Measurements from ENCODE around the gene KIF26B.
"Not testable (repeated sequence)": the region's sequence is repeated elsewhere in the genome, so short reads cannot be mapped to it uniquely, and the experiment has no call there.

Gene KIF26B

DNA sequence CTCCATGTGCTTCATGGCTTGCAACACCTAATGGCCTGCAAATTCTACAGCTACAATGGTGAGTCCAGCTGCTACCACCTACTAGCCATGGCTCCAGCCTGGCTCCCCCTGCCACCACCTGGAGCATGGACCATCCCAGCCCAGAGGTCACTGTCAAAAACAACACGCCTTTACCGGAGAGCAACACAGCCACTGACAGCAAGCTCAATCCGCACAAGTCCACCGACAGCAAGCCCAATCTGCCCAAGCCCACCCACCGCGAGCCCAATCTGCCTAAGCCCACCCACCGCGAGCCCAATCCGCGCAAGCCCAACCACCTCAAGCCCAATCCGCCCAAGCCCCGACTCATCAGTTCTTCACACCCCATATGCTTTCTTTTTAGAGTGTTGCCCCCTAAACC lies 128.2 kb downstream of the KIF26B start:
- DNase-seq (ENCODE audit: low read depth), result no peak

DNA sequence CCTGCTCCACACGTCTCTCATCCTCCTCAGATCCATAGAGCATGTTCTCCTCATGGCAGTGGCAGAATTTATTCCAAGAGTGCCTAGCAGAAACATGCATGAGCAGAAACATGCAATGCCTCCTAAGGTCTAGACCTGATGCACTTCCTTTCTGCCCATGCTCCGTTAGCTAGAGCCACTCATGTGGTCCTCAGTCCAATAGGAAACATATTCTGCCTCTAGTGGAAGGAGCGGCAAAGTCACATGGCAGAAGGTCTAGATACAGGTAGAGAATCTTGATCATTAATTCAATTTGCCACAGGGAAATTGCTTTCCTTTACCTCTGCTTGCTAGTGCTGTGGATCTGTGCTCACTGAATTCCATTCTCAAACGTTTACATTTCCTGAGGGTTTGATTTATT lies 130.4 kb downstream of the KIF26B start:
- no peak for DNase-seq (ENCODE audit: low read depth)

DNA sequence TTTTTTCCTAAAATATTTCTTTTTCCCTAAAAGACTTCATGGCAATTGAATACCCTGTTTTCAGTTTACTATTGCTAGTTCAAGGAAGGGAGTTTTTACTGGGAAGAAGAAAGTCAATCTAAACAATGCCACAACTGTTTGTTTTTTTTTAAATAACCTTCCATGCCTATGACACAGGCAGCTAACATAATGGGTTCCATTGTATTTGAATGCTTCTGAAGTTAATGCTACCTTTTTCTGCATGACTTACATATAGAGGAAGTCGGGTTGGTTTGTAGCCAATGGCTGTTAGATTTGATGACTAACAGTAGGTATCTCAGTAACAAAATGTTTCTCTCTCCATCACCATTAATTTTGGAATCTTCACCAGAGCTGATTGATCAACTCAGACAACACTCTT lies 134.0 kb downstream of the KIF26B start:
- no peak for DNase-seq (ENCODE audit: low read depth)

DNA sequence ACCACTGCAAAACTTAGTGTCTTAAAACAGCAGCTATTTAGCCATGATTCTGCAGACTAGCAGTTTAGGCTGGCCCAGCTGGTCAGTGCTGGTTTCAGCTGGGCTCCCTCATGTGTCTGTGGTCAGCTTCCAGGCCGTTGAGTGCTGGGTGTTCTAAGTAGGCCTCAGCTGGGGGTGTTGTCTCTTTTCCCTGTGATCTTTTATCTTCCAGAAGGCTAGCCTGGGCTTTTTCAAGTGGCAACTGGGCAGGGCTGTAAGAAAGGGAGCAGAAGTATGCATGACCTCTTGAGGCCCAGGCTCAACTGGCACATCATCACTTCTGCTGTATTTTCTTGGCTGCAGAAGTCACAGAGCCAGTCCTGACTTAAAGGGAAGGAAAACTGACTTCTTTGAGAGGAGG lies 136.1 kb downstream of the KIF26B start:
- no peak for DNase-seq (ENCODE audit: low read depth)

DNA sequence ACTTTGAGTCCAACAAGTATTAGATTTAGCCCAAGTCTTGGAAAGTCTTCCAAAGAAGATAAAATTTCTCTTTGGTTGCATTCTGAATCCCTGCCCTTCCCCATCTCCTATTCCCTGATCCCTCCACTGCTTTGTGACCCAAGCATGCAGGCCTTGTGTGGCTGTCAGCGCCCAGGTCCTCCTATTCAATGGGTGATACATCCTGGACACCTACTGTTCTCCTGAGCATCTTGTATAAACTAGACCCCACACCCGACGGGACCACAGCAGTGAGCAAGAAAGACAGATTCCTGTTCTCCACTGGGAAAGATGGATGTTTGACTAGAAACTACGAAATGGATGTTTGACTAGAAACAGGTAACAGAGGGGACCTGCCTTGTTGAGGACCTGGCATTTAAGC lies 136.6 kb downstream of the KIF26B start:
- no peak for DNase-seq (ENCODE audit: low read depth)

DNA sequence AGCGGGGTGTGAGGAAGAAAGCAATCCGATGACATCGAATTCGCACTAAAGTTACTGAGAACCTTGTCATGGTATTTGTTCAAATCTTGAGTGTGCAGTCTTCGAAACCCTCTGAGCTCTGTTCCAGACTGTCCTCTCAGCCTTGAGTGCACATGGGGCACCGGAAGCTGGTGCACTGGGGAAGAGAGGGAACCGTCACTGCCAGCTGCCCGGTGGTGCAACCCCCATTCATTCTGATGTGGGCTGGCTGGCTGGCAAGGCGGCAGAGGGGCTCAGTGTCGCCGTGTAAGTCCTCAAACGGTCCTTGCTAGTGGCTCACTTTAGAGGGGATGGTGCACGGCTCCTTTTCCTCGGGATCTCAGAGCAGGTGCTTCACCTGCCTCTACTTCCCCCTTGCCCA lies 137.4 kb downstream of the KIF26B start:
- DNase-seq (ENCODE audit: low read depth), result no peak

DNA sequence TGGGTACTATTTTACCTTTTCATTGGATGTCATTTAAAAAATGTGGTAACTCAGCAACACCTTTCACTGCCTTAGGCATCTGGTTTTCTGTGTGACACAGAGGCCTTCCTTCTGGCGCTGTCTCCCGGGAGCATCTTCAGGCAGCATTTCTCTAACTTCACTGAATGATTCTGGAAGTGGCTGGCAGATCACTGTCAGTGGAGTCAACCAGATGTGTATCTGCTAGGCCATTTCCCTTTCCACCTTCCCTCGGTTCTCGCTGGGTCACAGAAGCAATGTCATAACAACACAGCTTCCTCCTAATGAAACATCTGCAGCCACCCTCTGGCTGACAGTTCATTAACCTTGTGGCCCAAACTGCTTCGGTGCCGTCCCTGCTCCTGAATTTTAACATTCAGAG lies 137.8 kb downstream of the KIF26B start:
- no peak for DNase-seq (ENCODE audit: low read depth)

DNA sequence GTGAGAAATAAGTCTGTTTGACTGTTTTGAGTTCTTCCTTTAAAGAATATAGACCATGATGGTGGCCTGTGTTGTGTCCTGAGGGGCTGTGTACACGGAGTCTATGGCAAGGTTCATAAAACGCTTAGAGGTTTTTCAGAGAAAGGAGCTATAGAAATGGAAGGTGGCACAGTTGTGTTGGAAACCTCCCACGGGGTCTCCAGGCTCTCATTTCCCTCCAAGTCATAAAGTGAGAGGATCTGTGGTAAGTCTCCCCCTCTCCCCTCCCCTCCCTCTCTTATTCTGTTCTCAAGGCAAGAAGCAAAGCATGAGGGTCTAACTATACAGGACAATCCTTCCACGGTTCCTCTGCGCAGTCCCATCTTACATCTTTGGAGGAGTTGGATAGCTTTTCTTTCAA lies 139.2 kb downstream of the KIF26B start:
- DNase-seq (ENCODE audit: low read depth), result no peak

DNA sequence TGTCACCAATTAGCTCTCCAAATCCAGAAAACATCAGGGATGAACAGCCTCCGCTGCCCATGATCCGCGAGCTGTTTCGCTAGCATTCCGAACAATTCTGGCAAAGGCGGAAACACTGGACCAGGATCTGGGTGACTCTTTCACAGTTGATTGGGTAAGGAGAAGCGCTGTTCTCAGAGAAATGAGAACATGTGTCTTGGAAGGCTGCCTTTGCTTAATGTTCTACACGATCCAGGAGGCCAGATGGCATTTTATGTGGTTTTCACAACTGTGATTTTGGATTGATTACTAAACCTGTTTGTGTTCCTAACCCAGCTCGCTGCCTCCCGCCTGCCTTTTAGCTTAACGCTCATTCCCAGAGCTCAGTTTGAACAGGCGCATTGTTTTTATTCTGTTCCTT lies 144.0 kb downstream of the KIF26B start:
- peak; percentile 70 for DNase-seq (ENCODE audit: low read depth)

DNA sequence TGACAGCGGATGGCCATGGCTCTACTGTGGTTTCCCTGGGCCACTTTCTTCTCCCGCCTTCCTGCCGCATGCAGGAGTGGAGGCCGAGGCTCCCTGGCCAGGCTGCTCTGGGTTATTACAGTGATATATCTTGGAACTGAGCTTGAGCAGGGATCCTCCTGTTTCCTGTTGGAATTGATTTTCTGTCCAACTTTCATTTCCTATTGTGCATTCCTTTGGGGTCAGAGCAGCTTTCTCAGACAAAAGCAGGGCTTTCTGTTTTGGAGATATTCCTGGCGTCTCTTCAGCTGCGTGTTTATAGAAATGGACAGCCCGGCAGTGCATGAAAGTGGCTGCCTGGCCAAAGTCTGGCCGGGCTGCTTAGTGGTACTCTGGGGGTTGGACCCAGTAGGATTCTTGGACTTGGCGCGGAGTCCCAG lies 146.4 kb downstream of the KIF26B start:
- no peak for DNase-seq (ENCODE audit: low read depth)

DNA sequence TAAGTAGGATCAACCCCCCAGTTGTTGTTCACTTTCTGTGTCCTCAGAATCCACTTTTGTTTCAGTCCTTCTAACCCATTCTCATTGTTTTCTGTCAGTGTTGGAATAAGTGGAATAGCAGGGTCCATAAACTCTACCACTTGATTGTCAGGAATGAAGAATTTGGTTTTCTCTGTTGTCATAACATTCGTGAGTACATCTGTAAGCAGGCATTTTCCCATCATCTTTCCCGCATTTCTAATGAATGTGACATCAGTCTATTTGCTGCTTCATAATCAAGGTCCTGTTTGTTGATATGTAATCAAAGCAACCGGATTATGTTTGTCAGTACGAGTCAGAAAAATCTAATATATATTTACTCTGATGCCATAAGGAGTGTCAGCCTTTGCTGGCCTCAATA lies 147.1 kb downstream of the KIF26B start:
- DNase-seq (ENCODE audit: low read depth), result no peak

DNA sequence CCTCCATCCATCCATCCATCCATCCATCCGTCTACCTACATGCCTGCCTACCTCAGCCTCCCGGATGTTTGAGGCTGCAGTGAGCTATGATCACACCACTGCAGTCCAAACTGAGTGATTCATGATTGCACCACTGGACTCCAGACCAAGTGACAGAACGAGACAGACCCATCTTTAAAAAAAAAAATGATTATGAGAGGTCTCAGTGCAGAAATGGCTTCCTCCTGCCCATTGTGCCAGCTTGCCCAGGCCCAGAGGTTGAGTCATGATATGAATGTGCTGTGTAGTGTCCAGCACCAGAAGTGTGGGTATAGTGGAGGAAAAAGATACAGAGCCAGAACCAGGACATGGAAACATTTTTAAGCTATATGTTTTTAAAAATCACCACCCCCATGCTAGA lies 149.9 kb downstream of the KIF26B start:
- no peak for DNase-seq (ENCODE audit: low read depth)

DNA sequence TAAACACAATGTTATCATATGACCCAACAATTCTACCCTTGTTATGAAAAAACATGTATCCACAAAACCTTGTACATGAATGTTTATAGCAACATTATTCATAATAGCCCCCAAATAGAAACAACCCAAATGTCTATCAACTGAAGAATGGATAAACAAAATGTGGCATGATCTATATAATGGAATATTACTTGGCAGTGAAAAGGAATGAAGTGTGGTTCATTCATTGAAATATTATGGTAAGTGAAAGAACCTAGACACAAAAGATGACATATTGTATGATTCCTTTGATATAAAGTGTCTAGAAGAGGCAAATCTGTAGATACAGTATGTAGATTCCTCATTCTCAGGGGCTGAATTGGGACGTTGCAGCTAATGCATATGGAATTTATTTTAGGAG lies 151.2 kb downstream of the KIF26B start:
- no peak for DNase-seq (ENCODE audit: low read depth)

DNA sequence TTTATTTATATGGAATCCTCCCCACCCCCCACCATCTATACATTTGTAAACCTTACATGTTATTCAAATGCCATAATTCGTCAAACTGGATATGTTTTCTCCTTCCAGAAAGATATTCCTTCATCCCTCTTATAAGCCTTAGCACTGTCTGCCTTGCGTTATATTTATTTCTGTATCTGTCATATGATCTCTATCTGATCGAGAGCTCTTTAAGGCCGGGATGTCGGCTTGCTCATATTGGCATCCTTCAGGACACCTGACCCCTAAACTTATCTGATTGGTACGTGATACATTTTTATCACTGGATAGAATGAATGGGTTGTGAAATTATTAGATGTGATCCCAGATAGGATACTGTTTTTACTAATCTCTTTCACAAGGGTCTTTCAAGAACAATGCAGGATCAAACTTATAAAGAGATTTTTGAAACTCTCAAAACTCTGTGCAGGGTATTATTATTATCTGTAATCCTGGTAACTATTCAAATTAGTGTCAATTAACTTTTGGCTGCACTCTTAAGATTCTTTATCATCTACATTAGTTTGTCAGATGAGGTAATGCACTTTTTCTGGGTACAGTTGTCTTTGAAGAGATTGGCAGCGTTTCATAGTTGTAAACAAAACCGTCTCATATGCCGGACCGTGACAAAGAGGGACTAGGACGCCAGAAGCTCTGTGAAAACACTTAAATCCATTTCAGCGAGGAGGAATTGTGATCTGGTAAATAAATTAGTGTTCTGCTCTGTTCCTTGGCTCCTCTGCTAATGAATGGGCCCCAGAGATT lies 152.0 kb downstream of the KIF26B start:
- no peak for DNase-seq (ENCODE audit: low read depth)

DNA sequence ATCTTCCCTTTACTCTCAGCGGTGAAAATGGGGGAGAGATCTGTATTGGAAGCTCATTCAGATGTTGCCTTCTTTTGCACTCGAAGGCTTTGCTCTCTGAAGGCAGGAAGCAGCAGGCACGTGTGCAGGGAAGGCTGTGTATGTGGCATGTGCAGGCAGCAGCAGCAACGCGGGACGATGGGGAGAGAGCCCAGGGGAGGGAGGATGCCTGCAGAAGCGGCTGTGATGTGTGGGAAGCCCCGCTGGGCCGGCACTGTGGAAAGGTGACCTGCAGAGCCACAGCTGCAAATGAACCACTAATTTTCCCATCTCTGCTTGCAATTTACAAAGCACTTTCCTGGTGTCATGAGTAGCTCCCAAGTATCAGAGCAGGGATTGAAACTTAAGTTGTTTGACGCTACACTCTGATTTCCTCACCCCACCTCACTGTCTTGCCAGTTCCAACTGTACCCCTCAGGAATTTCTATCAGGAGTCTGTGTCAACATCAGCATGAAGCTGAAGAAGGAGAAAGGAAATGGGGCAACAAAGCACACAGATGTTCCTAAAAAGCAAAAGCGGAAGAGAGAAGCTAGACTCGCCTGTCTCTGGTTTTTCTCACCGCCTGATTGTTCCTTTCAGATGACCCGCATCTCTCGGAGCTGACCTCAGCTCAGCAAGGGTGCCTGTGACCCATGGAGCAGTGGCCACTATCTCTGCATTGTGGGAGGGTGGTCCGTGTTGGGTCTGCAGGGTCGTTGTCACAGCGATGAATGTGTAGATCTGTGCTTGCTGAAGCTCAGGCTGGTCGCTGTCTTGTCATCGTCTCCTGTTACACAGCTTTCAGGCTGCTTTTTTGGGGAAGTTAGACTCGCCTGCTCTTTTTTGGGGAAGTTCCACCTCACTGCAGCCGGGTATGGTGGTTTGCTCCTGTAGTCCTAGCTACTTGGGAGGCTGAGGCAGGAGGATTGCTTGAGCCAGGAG lies 156.1 kb downstream of the KIF26B start:
- no peak for DNase-seq (ENCODE audit: low read depth)

DNA sequence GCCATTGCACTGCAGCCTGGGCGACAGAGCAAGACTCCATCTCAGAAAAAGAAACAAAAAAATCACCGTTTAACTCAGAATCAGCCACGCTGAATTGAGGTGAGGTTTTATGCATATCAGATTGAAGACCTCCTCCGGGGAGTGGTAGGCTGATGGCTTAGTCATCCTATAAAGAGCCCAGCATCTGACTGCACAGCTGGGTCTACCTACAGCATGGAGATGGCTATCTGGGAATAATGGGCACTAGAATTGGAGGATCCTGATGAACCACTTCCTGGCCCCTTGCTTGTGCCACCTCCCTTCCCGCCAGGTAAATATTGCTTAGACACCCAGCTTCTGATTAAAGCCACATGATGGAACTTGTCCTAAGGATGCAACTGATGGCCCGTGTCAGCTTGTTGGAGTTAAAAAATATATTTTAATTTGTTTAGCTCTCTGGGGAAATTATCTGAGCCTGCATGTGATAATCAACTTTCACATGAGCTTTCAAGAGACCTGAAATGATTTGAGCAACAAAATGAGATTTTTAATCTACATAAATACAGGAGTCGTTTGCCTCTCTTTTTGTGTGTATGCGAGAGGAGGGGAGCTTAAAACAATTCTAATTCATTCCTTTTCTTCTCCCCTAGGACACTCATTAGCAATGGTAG lies 157.2 kb downstream of the KIF26B start:
- DNase-seq (ENCODE audit: low read depth), result no peak

DNA sequence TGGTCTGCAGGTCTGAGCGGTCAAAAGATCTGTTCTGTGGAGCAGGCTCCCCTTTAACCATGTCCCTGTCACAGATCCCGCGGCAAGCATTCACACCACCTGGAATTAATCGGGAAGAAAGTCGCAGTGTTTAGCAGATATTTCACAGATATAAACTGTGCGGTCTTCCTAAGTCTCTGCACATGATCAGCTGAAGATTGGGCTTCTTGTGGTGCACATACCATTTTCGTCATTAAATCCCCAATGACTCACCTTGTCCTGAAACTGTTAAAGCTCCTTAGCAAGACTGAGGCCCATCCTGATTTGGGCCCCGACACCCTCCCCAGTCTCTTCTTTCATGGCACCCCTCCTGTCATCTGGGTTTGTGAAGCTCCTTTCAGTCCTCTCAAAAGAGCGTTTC lies 158.8 kb downstream of the KIF26B start:
- no peak for DNase-seq (ENCODE audit: low read depth)

DNA sequence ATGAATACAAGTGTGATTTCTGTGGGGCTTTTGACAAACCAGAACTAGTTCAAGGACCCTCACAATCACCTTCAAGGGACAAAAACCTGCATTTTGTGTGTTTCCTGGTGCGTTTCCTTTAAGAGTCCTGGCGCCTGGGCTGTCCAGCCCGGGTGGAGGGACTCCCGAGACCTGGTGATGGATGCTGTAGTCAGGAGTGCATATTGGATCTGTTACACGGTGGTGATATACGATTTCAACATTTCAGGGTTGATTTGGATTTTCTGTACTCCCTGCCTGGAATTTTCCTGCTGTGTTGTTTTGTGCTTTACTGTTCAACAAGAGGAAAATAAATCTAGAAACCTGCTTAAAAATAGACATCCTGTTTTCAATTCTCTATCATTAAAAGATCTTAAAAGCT lies 162.0 kb downstream of the KIF26B start:
- no peak for DNase-seq (ENCODE audit: low read depth)

DNA sequence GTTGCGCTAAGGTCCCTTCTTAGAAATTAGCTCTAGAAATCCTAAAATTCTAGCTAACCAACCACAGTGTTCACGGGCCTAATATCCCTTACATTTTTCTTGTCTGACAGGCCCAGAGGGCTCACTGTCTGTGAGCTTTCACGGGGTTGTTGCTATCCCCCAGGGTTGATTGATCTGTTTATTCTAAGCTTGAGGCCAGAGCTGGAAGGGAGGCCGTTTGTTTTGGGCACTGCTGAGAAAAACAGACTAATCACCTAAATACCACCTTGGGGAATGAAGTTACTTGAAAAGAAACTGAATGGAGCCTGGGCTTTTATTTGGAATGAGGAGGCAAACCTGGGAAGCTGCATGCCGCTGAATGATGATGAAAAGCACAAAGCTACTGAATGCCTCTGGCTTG lies 162.4 kb downstream of the KIF26B start:
- no peak for DNase-seq (ENCODE audit: low read depth)

DNA sequence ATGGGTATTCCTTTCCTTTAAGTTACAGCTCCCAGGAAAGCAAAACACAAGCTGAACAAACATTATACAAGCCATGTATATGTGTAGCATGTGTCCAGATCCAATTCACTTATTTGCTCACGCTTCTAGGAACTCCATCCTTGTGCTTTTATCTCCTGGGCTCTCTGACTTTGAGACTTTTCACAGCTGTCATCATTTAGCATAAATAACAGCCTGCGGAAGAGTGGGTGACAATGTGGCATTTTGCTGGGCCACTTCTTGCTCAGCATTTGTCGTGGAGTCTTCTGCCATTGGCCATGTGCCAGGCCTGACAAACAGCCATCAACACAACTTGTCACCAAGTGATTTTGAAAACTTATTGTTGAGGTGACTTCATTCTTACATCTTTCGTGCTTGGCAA lies 164.3 kb downstream of the KIF26B start:
- no peak for DNase-seq (ENCODE audit: low read depth)

DNA sequence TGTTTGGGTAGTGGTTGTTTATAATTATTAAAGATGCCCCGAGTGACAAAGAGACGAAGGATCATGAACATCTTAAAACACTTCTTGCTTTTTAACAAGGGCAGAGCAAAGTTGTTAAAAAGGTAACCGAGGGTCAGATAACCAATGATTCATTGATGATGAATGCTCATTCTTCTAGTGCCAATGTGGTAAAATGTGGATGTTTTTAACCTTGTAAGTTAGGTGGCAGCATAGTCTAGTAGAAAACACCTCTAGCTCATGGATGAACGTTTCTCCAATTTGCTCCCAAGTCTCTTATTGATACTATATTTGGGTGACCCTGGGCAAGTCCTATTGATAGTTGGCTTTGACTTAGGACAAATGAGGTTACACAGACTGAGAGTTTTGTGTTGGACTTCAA lies 167.9 kb downstream of the KIF26B start:
- DNase-seq (ENCODE audit: low read depth), result no peak

DNA sequence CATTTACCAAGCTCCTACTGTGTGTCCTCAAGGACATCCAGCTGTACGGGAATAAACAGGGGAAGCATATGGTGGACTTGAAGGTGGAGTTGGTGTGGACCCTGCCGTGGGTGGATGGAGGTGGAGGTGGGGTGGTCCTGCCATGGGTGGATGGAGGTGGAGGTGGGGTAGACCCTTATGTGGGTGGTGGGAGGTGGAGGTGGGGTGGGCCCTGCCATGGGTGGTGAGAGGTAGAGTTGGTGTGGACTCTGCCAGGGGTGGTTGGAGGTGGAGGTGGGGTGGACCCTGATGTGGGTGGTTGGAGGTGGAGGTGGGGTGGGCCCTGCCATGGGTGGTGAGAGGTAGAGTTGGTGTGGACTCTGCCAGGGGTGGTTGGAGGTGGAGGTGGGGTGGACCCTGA lies 169.0 kb downstream of the KIF26B start:
- not testable (repeated sequence) for DNase-seq (ENCODE audit: low read depth)

Measured in GM04503 (cell line).